Measurements from ENCODE around the gene CDKAL1.

DNA sequence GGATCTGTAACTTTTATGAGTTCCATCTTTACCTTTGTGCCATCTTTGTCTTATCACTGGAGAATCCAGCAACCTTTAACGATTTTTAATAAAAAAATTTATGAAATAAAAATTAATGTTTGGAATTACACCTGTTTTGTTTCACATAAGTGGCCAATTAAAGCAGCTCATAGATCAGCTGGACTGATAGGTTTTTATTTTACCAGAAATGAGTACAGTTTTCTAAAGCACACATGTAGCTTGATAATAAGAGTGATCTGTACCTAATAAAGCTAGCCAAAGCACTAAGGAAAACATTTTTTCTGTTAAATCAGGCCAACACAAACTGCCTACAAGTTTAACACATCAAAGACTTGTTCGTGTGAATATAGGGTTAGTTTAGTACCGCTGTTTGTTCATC lies 500.1 kb downstream of the CDKAL1 start:
- TF ChIP-seq FOS (IDR thresholded peaks at IDR 0.05; ENCODE audit: borderline replicate concordance, insufficient read depth, low read length), result no peak
- no peak for TF ChIP-seq POLR2AphosphoS5 (IDR thresholded peaks at IDR 0.05; ENCODE audit: insufficient read depth, low read depth, low read length)
- TF ChIP-seq, protein P1, sequence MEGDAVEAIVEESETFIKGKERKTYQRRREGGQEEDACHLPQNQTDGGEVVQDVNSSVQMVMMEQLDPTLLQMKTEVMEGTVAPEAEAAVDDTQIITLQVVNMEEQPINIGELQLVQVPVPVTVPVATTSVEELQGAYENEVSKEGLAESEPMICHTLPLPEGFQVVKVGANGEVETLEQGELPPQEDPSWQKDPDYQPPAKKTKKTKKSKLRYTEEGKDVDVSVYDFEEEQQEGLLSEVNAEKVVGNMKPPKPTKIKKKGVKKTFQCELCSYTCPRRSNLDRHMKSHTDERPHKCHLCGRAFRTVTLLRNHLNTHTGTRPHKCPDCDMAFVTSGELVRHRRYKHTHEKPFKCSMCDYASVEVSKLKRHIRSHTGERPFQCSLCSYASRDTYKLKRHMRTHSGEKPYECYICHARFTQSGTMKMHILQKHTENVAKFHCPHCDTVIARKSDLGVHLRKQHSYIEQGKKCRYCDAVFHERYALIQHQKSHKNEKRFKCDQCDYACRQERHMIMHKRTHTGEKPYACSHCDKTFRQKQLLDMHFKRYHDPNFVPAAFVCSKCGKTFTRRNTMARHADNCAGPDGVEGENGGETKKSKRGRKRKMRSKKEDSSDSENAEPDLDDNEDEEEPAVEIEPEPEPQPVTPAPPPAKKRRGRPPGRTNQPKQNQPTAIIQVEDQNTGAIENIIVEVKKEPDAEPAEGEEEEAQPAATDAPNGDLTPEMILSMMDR (IDR thresholded peaks at IDR 0.05; ENCODE audit: extremely low read depth in 1 of 2, insufficient read depth in 1 of 2, low read depth in 1 of 2, low read length in 2 of 2), result no peak
- no peak for TF ChIP-seq POLR2A (IDR thresholded peaks at IDR 0.05; ENCODE audit: low read depth, low read length)
